HG03025 (cell line): ENCODE data around the gene TIMM9.
A peak's percentile ranks its signal among the peaks of the same experiment; 100 is the strongest.
"Not testable (repeated sequence)": the region's sequence is repeated elsewhere in the genome, so short reads cannot be mapped to it uniquely, and the experiment has no call there.

Source experiments
- ATAC-seq: cut with Tn5 transposase; IDR thresholded peaks from one replicate; pipeline ENCODE4 v1.9.1; 2021; ENCODE audit warnings: mild to moderate bottlenecking, moderate library complexity; ENCODE audit not compliant: unreplicated experiment, low FRiP score

The TIMM9 gene

GRCh38 chr14:58427281-58428117 lies at the start of gene TIMM9, which contains the start of gene KIAA0586:
TIMM9 (minus strand) TSS chr14:58427531; CDS start chr14:58411945, 15,586 bp downstream.
KIAA0586 (plus strand) TSS chr14:58427719; CDS start chr14:58428265, 546 bp downstream.
- peak; percentile 87 for ATAC-seq

GRCh38 chr14:58476320-58476719 lies 49.0 kb upstream of the TIMM9 start:
- no peak for ATAC-seq

- ATAC-seq, result no peak
Measured at GRCh38 chr14:58469309-58469708, 42.0 kb upstream of the TIMM9 start.

- ATAC-seq, result no peak
Measured at GRCh38 chr14:58467575-58467974, 40.2 kb upstream of the TIMM9 start.

- no peak for ATAC-seq
Measured at GRCh38 chr14:58466459-58466858, 39.1 kb upstream of the TIMM9 start.

GRCh38 chr14:58465421-58465820 lies 38.1 kb upstream of the TIMM9 start:
- ATAC-seq, result no peak

- no peak for ATAC-seq
Measured at GRCh38 chr14:58464652-58465051, 37.3 kb upstream of the TIMM9 start.

GRCh38 chr14:58463147-58463546 lies 35.8 kb upstream of the TIMM9 start:
- no peak for ATAC-seq

GRCh38 chr14:58460772-58461171 lies 33.4 kb upstream of the TIMM9 start:
- no peak for ATAC-seq

GRCh38 chr14:58455593-58456265 lies 28.4 kb upstream of the TIMM9 start:
- no peak for ATAC-seq

- no peak for ATAC-seq
Measured at GRCh38 chr14:58444627-58445026, 17.3 kb upstream of the TIMM9 start.

- ATAC-seq, result no peak
Measured at GRCh38 chr14:58439476-58439875, 12.1 kb upstream of the TIMM9 start.

- no peak for ATAC-seq
Measured at GRCh38 chr14:58430156-58430555, 2.8 kb upstream of the TIMM9 start.

GRCh38 chr14:58428118-58428683 lies 870 bp upstream of the TIMM9 start:
- ATAC-seq, result no peak

- peak; percentile 38 for ATAC-seq
Measured at GRCh38 chr14:58426670-58427280, 556 bp downstream of the TIMM9 start.

- ATAC-seq, result not testable (repeated sequence)
Measured at GRCh38 chr14:58416934-58417333, 10.4 kb downstream of the TIMM9 start.

- ATAC-seq, result no peak
Measured at GRCh38 chr14:58415636-58416547, 11.4 kb downstream of the TIMM9 start.

GRCh38 chr14:58414845-58415244 lies 12.5 kb downstream of the TIMM9 start:
- no peak for ATAC-seq

- no peak for ATAC-seq
Measured at GRCh38 chr14:58408681-58409215, 18.6 kb downstream of the TIMM9 start.

GRCh38 chr14:58401587-58401986 lies 25.7 kb downstream of the TIMM9 start:
- ATAC-seq, result no peak
